ENCODE data around the gene SOX5. TPM values are rescaled to one million over a fixed set of nuclear protein-coding genes. Genes with fewer than 3 reads are reported as not detected.

SOX5 gene
- total and polyA plus RNA-seq, 2 experiments from 2014 or later: 1.0 to 4.7 TPM

- H4K20me1 ChIP-seq (replicated peaks; ENCODE audit: insufficient read depth): no peaks in the 10 kb centered on the region
- no peaks in the 10 kb centered on the region for H3K27me3 ChIP-seq (ENCODE audit: insufficient read depth)
- TF ChIP-seq NANOG (IDR thresholded peaks at IDR 0.05; ENCODE audit: borderline replicate concordance) (peak; percentile 90), CREB1 (CRISPR knock-in tag; IDR thresholded peaks at IDR 0.05; ENCODE audit: low read depth) (peak; percentile 57; the same call in 1 of the 2 replicates), REST (IDR thresholded peaks at IDR 0.05; ENCODE audit: unreplicated experiment) (no peak), ZNF114 (CRISPR knock-in tag; IDR thresholded peaks at IDR 0.05) (0 out of 2 replicates have a peak, but pooled peaks have one; percentile 16), ZNF462 (CRISPR knock-in tag; IDR thresholded peaks at IDR 0.05) (0 out of 2 replicates have a peak, but pooled peaks have one; percentile 9)
- ATAC-seq: peak; percentile 99
- H3K4me2 ChIP-seq: no peak overlapping the region
- no peak overlapping the region for H3K4me3 Mint-ChIP-seq
- peak; percentile 91 for DNase-seq (ENCODE audit: low spot score)
- no peak overlapping the region for H3K4me3 ChIP-seq
- no peaks in the 10 kb centered on the region for H3K36me3 ChIP-seq (ENCODE audit: insufficient read depth)
- H3K4me1 Mint-ChIP-seq: peaks cover 23% of the 10 kb centered on the region
- no peaks in the 10 kb centered on the region for H3K9me3 Mint-ChIP-seq
- peak overlapping the region; percentile 34 for H3K27ac ChIP-seq (ENCODE audit: low read depth)
- no peaks in the 10 kb centered on the region for H3K79me2 ChIP-seq (replicated peaks; ENCODE audit: insufficient read depth)
- no peaks in the 10 kb centered on the region for H3K36me3 Mint-ChIP-seq (ENCODE audit: low read depth)
- H3K27me3 Mint-ChIP-seq (ENCODE audit: insufficient read depth, low read depth, poor library complexity): peaks cover 6% of the 10 kb centered on the region
- peaks cover 4% of the 10 kb centered on the region; the same call in 1 of the 2 replicates for H3K9me2 ChIP-seq (ENCODE audit: insufficient read depth)
- peaks cover 6% of the 10 kb centered on the region; the same call in 1 of the 2 replicates for H3K4me1 ChIP-seq (ENCODE audit: insufficient read depth)
- no peak overlapping the region for H2AFZ ChIP-seq
- H3F3A ChIP-seq (replicated peaks; ENCODE audit: low read depth): no peaks in the 10 kb centered on the region
- peak overlapping the region; percentile 94 for H3K27ac Mint-ChIP-seq
These were observed 133.0 kb downstream of the SOX5 start for GRCh38 chr12:23816394-23816851.
